Posterior cingulate gyrus (tissue), 11 donors: ENCODE measurements around the gene ABCB6.
A peak's percentile ranks its signal among the peaks of the same experiment; 100 is the strongest.
"Not testable (repeated sequence)": the region's sequence is repeated elsewhere in the genome, so short reads cannot be mapped to it uniquely, and the experiment has no call there.

Experiments
- DNase-seq, 10 donors: peaks; one replicate each; pipeline versions ENCODE4 v3.0.0 to v3.0.0-alpha.2; 2020 to 2021; ENCODE audit warnings: mixed read lengths in 3 of 10
- intact Hi-C: fragments of 100-400 bp; cut with DNase I; formaldehyde crosslinking; loops from one replicate; pipeline ENCODE4 v1.15.1; 2023

ABCB6 gene

GRCh38 chr2:219200502-219201326, 18.0 kb downstream of the ABCB6 start:
- peak in 2 of 10 donors; percentile 35 to 84 for DNase-seq
- intact Hi-C loops, result not testable (repeated sequence)

- intact Hi-C loops, result no loop called here
- peak in 2 of 10 donors; percentile 29 to 59 for DNase-seq
Observed at GRCh38 chr2:219199470-219200211, 19.1 kb downstream of the ABCB6 start.

GRCh38 chr2:219198974-219199373, 19.8 kb downstream of the ABCB6 start:
- intact Hi-C loops, result no loop called here

DNA sequence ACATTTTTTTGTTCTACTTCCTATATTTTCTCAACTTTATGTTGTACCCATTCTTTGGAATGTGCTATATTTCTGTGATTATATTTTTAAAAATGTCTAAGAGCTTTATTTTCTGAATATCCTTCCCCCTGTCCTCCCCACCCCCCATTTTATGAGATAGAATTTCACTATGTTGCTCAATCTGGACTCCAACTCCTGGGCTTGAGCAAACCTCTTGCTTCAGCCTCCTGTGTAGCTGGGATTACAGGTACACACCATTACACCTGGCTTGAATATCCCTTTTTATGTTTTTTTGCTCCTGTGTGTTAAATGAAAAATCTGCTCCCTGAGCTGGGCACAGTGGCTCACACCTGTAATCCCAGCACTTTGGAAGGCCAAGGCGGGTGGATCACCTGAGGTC, 21.4 kb downstream of the ABCB6 start:
- DNase-seq, result no peak
- intact Hi-C loops, result no loop called here

More at GRCh38 chr2:219198974-219199373, 19.8 kb downstream of the ABCB6 start:
- peak in 1 of 10 donors; percentile 17 for DNase-seq

- DNase-seq, result peak in 1 of 10 donors; percentile 12
- intact Hi-C loops, result no loop called here
Observed at GRCh38 chr2:219186754-219187456, 31.9 kb downstream of the ABCB6 start.

DNA sequence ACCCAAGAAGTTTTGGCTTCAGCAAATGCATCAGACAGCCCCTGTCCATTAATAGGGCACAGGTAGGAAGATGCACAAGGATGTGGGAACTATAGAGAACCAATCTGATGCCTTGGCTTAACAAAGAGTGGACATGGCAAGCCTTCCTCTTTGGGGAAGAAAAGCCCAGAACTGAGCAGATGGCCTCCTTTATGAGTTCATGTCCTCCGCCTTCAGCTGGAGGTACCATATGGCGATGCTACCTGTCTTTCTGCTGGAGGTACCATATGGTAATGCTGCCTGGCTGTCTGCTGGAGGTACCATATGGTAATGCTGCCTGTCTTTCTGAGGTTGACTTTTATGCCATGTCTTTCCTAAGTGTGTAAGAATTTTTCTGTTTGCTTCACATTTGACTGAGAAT, 34.6 kb downstream of the ABCB6 start:
- intact Hi-C loops, result no loop called here
- peak in 2 of 10 donors; percentile 7 to 33 for DNase-seq

DNA sequence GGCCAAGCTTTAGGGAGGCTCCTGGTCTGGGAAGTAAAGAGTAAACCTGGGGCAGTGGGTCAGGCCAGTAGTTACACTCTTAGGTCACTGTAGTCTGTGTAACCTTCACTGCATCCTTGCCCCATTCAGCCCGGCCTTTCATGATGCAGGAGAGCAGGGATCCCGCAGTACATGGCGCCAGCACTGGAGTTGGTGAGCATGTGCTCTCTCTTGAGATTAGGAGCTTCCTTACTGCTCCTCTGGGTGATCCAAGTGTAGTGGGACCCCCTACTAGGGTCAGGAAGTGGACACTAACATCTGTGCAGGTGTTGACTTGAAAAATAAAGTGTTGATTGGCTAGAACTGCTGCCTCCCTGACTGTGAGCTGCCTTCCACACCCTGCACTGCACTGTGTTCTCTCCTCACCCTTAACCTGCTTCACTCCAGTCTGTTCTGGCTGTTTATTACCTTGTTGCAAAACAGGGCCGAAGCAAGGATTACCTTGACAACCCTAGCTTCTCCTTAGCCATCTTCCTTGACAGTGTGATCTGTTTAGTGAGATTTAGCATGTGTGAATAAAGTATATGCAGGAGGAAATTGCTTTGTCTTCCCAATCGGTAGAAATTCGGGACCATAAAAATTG, 35.5 kb downstream of the ABCB6 start:
- peak in 2 of 10 donors; percentile 2 to 51 for DNase-seq

DNA sequence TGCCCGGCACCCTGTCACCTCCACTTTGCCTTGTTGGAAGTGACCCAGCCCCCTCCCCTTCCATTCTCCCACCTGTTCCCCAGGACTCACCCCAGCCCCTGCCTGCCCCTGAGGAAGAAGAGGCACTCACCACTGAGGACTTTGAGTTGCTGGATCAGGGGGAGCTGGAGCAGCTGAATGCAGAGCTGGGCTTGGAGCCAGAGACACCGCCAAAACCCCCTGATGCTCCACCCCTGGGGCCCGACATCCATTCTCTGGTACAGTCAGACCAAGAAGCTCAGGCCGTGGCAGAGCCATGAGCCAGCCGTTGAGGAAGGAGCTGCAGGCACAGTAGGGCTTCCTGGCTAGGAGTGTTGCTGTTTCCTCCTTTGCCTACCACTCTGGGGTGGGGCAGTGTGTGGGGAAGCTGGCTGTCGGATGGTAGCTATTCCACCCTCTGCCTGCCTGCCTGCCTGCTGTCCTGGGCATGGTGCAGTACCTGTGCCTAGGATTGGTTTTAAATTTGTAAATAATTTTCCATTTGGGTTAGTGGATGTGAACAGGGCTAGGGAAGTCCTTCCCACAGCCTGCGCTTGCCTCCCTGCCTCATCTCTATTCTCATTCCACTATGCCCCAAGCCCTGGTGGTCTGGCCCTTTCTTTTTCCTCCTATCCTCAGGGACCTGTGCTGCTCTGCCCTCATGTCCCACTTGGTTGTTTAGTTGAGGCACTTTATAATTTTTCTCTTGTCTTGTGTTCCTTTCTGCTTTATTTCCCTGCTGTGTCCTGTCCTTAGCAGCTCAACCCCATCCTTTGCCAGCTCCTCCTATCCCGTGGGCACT, 36.2 kb downstream of the ABCB6 start:
- intact Hi-C loops, result no loop called here
- peak in 1 of 10 donors; percentile 75 for DNase-seq

More for the DNA sequence above, 35.5 kb downstream of the ABCB6 start:
- intact Hi-C loops, result no loop called here

- DNase-seq, result peak in 1 of 10 donors; percentile 2
- intact Hi-C loops, result no loop called here
Observed at GRCh38 chr2:219181531-219181930, 37.2 kb downstream of the ABCB6 start.

- intact Hi-C loops, result no loop called here
- DNase-seq, result peak in 1 of 10 donors; percentile 14
Observed at GRCh38 chr2:219180961-219181360, 37.8 kb downstream of the ABCB6 start.

DNA sequence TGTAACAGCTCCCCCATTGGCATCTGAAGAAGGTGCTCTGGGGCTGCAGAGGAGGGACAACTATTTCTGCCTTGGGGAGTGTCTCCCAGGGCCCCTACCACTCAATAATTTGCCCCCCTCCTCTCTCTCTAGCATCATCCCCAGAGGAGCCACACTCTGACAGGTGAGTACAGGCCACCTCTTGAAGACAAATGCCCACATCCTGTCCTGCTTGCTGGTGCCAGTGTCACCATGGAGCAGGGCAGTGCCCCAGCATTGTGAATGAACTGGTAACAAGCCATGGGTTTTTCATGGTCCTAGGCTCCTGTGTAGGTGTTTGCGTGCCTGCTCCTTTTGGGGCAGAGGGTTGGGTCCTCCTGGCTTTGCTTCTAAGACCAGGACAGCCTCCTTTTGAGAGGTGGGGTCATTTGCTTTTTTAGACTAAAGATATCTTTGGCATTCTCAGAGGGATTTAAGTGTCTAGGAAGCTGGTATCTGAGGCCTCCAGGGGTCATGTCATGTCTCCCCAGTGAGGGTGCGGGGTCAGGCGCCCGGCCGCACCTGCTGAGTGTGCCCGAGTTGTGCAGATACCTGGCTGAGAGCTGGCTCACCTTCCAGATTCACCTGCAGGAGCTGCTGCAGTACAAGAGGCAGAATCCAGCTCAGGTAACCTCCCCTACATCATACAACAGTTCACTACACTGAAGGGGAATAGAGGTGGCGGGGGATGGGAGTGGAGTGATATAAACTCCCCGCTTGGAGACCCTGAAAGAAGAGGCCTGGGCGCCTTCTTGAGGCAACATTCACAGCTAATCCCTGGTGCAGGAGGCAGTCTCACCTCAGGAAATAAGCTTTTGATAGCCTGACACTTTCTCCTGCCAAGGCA, 38.9 kb downstream of the ABCB6 start:
- DNase-seq, result peak in 1 of 10 donors; percentile 77
- intact Hi-C loops, result loop anchor here (2.0 to 5.0 kb wide), 2 partner anchors 27 to 117 kb away; partner anchors contain the start of gene ZFAND2B

DNA sequence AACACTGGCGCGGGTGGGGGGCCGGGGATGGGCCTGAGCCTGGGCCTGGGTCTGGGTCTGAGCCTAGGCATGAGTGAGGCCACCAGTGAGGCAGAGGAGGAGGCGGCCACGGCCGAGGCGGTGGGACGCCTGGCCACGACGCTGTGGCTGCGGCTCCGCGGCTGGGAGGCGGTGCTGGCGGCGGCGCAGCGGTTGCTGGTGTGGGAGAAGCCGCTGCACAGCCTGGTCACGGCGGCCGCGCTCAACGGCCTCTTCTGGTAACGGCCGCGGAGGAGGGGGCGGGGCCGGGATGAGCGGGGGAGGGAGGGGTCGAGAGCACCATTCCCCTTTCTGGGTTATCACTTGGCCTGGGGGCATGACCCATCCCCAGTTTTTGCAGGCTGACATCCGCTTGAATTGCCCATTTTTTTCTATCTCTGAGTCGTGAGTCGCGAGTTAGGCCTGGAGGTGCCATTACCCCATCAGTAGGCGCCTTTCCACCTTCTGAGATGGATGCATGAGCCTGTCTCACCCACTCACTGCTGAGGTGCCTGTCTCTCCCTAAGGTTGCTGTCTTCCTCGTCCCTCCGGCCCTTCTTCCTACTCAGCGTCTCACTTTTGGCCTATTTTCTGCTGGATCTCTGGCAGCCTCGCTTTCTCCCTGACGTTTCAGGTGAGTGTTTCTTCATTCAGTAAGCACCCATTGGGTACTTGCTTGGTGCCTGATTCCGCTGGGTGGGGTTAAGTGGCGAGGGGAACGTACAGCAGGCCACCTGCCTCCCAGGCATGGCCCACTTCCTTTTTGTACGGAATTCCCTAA, 40.2 kb downstream of the ABCB6 start:
- peak in 9 of 10 donors; percentile 17 to 92 (median 33) for DNase-seq
- intact Hi-C loops, result loop anchor here (1.0 to 5.0 kb wide), 3 partner anchors 28 to 119 kb away; partner anchors contain the start of genes ANKZF1, ATG9A and ZFAND2B

- intact Hi-C loops, result loop anchor here (1.0 to 5.0 kb wide), 5 partner anchors 17 to 120 kb away; partner anchors contain the start of genes ANKZF1, ATG9A, DNAJB2 and NHEJ1
- peak; percentile 64 to 95 (median 74) for DNase-seq
Observed at GRCh38 chr2:219177552-219178376, 41.0 kb downstream of the ABCB6 start, which contains the start of gene RETREG2. Gene RETREG2, plus strand, starts transcription at chr2:219178275. Its CDS starts 78 bp downstream, at chr2:219178353.

DNA sequence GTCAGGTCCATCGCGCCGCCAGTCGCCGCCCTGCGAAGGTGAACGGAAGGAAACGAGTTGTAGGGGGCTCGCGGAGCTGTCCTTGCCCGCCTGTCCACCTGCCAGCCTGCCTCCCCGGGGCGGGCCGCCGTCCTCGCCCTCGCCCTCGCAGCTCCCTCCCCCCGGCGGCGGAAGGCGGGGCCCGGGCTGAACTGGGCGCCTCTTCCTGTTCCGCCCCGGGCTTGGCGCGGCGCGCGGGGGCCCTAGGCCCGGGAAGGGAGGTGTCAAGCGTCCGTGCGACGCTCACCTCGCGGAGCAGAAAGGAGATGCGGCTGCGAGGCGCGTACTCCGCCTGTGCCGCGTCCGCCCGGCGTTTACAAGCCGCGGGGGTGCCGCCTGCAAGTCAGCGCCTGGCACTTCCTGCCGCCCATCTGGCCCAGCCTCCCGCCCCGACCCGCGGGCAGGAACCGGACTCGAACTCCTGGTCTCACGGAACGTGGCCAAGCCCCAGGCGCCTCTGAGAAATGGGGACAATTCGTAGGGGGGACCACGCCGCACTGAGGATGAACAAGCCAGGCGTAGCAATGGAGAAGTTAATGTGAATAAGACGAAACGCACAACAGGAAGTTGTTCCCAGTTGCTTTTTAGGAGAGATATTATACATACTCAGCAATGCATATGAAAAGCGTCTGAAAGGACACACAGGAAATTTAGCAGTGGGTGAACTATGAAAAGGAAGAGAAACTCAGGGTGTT, 41.8 kb downstream of the ABCB6 start, which contains the start of gene CNPPD1:
CNPPD1 (minus strand) TSS at position 108 of the 734 bp plus-strand sequence; CDS start at position 11, 97 bp downstream.
- intact Hi-C loops, result loop anchor here (2.0 to 5.0 kb wide), 3 partner anchors 16 to 120 kb away; partner anchors contain the start of genes DNAJB2 and NHEJ1

More for the DNA sequence above, 41.8 kb downstream of the ABCB6 start, which contains the start of gene CNPPD1:
- DNase-seq, result peak; percentile 76 to 98 (median 85)
